DOHH2 (cell line): ENCODE measurements around the gene EYA4.

Experiments
- EZH2phosphoT487 ChIP-seq: fragments of 200-600 bp; sonication (generic); IDR thresholded peaks from 2 replicates; pipeline ENCODE4 v1.6.1; 2017; ENCODE audit warnings: borderline replicate concordance, mild to moderate bottlenecking, antibody characterized with exemption, low read length, moderate library complexity, mixed read lengths
- TF ChIP-seq, protein P1 (sequence below): fragments of 200-600 bp; sonication (generic); IDR thresholded peaks from one replicate; pipeline ENCODE4 v1.5.1; 2014; ENCODE audit warnings: antibody characterized with exemption, mild to moderate bottlenecking, low read depth, low read length; ENCODE audit not compliant: poor library complexity, severe bottlenecking

DNA sequence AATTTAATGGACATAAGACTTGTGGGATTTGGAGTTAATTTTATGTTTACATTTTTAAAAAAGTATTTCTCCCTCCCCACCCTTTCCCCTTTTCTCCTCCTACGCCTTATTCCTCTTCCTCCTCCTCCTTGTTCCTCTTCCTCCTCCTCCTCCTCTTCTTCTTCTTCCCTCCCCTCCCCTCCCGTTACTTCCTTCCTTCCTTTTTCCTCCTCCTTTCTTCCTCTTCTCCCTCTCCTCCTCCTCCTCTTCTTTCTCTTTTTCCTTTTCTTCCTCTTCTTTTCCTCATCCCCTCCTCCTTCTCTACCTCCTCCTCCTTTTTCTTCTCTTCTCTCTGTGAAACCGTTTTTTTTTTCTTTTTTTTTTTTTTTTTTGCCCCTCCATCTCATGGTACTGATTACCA, 139.6 kb downstream of the EYA4 start:
- TF ChIP-seq, protein P1, sequence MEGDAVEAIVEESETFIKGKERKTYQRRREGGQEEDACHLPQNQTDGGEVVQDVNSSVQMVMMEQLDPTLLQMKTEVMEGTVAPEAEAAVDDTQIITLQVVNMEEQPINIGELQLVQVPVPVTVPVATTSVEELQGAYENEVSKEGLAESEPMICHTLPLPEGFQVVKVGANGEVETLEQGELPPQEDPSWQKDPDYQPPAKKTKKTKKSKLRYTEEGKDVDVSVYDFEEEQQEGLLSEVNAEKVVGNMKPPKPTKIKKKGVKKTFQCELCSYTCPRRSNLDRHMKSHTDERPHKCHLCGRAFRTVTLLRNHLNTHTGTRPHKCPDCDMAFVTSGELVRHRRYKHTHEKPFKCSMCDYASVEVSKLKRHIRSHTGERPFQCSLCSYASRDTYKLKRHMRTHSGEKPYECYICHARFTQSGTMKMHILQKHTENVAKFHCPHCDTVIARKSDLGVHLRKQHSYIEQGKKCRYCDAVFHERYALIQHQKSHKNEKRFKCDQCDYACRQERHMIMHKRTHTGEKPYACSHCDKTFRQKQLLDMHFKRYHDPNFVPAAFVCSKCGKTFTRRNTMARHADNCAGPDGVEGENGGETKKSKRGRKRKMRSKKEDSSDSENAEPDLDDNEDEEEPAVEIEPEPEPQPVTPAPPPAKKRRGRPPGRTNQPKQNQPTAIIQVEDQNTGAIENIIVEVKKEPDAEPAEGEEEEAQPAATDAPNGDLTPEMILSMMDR: no peak
- TF ChIP-seq EZH2phosphoT487: no peak
